ENCODE results near the gene ZNF529.

ZNF529 gene

DNA sequence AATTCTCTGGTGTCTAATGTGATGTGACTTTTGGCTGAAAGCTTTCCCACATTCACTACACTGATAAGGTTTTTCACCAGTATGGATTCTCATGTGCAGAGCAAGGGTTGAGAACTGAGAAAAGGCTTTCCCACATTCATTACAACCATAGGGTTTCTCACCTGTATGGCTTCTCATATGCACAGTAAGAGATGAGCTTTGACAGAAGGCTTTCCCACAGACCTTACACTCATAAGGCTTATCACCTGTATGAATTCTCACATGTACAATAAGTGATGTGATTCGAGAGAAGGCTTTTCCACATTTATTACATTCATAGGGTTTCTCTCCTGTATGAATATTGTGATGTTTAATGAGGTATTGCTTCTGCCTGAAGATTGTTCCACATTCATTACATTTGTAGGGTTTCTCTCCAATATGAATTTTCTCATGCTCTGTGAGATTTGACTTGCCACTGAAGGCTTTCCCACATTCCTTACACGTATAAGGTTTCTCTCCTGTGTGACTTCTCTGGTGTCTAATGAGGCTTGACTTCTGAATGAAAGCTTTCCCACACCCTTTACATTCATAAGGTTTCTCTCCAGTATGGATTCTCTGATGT, 59.0 kb downstream of the ZNF529 start:
- DNase-seq (ENCODE audit: low read depth in 2 of 2), result no peak

DNA sequence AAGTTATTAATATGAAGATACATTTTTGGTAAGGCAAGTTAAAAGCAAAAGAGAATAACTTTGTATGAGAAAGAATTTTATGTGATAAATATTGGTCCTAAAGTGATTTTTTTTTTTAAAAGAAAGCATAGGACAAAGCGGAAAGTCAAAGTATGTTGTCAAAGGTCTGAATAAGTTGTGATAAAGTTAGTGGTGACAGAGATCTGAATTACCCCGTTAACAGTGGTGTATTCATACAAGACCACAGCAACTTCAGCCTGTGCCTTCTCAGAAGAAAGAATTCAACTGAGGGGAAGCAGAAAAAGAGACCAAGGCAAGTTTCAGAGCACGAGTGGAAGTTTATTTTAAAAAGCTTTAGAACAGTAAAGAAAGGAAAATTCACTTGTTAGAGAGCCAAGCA, 64.8 kb downstream of the ZNF529 start:
- DNase-seq (ENCODE audit: low read depth in 2 of 2), result no peak

DNA sequence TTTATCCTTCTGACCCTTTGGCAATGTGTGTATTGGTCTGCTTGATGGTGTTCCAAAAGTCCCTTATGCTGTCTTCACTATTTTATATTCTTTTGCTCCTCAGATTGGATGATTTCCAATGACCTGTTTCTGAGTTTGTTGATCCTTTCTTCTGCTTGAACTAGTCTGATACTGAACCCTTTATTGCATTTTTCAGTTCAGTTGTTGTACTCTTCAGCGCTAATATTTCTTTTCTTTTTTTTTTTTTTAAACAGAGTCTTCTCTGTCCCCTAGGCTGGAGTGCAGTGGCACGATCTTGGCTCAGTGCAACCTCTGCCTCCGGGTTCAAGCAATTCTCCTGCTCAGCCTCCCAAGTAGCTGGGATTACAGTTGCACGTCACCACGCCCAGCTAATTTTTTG, 71.1 kb downstream of the ZNF529 start:
- DNase-seq (ENCODE audit: low read depth in 2 of 2), result no peak

DNA sequence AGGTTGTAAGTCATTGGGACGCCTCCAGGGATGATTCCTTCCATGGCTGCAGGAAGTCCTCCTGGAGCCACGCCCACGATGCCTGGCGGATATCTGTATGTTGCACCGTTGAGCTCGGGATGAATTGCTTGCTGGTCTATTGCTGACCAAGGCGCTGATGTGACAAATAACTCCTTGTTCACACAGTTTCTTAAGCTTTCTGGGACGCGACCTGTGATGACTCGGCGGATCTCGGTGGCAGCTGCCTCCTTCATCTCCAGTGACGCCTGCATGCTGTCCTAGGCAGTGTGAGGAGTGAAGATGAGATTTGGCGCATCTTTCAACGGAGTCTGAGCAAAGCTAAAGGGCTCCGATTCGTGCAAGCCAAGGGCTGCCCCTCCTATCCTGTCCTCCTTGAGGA, 76.1 kb downstream of the ZNF529 start:
- no peak for DNase-seq (ENCODE audit: low read depth in 2 of 2)
